Central memory CD4-positive, alpha-beta T cell (primary cell): ENCODE measurements around the gene IL3RA.

Experiments used
- DNase-seq: peaks from one replicate; pipeline ENCODE4 v3.0.0; 2022

Gene IL3RA

DNA sequence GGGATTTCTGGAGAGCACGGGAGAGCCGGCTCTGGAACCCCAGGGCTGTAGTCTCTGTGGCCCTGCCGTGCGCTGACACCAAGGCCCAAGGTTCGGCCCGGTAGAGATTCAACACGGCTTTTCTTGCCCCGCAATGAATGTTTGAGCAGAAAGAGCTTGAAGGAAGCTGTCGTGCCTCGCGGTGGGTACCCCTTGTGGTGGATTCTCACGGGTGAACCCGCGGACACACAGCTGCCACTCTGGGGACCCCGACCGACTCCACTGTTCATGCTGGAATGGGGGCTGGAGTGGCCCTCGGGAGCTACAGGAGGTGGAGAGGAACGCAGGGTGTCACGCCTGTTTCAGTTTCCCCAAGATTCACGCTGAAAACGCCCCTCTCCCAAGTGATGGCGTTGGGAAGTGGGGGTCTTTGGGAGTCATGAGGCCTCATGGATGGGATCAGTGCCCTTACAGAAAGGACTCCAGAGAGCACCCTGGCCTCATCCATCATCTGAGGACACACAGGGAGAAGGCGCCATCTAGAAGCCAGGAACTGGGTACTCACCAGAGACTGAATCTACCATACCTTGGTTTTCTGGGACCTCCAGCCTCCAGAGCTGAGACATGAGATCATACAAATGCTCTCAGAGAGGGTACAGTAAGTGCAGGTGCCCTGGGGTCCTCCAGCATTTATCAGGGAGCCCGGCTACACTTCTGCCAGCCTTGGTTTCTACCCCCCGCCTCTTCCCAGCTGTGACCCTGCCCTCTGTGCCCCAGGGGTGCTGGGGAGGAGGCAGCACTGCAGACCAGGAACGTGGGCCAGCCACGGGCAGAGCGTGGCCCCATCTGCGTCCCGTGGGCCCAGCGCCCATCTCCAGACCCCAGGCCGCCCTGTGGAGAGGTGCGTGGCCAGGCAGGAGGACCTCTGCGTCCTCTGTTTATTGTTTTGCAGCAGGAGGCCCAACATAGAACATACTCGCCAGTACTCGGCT lies 49.0 kb downstream of the IL3RA start:
- no peak for DNase-seq

DNA sequence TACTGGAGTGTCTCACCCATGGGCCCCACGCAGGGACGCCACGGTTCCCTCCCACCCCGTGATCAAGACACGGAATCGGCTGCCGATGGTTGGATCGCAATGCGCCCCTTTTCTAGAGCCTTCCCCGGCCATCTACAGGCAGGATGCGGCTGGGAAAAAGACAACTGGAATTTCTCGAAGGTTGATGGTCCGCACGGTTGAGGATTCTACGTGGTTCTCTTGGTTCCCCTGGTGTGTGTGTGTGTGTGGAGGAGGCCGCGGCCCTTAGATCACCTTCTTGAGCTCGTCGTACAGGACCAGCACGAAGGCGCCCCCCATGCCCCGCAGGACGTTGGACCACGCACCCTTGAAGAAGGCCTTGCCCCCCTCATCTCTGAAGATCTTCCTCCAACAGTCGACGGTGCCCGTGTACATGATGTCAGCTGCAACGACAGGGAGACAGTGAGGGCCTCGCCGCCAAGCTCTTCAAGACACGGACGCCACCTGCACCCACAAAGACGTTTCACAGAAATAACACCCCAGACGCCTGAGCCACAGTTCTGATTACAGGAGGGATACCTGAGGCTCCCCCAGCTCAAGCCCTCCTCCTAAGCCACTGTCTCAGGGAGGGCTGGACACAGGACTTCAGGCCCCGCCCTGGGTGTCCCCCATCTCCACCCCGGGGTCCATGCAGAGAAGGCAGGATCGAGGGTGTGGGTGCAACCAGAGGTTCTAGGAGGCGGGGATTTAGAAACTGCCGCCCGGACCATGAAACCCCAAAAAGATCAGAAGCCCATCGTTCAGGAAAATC lies 49.9 kb downstream of the IL3RA start:
- DNase-seq, result no peak

DNA sequence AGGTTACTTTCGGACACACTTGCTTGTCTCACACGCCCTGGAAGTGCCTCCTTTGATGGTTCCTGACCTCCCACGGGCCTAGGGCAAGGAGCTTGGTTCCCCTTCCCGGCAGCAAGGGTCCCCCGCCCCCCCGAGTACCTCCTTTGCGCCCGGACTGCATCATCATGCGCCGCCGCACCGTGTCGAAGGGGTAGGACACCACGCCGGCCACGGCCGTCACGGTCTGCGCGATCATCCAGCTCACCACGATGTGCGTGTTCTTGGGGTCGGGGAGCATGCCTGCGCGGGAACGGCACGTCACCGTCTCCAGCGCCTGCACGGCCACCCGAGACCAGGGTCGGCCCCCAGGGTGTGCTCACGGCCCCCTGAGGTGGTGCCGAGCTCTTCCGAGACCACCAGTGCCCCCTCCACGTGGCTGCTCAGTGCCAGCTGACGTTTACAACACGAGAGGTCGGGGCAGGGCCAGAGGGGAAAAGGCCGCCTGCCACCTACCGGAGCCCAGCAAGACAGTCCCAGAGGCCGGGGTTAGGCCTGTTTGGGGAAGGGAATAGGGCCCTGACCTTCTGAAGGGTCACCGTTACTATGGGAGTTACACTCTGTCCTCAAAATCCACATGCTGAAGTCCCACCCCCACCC lies 50.7 kb downstream of the IL3RA start:
- DNase-seq, result no peak

DNA sequence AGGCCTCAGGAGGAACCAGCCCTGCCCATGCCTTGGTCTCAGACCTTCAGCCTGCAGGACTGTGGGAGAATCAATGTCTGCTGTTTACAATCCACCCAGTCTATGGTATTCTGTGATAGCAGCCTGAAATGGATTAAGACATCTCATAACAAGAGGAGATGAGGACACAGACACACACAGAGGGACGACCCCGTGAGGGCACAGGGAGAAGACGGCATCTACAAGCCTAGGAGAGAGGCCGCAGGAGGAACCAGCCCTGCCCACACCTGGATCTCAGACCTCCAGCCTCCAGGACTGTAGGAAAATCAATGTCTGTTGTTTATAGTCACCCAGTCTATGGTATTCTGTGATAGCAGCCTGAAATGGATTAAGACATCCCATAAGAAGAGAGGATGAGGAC lies 52.1 kb downstream of the IL3RA start:
- no peak for DNase-seq

DNA sequence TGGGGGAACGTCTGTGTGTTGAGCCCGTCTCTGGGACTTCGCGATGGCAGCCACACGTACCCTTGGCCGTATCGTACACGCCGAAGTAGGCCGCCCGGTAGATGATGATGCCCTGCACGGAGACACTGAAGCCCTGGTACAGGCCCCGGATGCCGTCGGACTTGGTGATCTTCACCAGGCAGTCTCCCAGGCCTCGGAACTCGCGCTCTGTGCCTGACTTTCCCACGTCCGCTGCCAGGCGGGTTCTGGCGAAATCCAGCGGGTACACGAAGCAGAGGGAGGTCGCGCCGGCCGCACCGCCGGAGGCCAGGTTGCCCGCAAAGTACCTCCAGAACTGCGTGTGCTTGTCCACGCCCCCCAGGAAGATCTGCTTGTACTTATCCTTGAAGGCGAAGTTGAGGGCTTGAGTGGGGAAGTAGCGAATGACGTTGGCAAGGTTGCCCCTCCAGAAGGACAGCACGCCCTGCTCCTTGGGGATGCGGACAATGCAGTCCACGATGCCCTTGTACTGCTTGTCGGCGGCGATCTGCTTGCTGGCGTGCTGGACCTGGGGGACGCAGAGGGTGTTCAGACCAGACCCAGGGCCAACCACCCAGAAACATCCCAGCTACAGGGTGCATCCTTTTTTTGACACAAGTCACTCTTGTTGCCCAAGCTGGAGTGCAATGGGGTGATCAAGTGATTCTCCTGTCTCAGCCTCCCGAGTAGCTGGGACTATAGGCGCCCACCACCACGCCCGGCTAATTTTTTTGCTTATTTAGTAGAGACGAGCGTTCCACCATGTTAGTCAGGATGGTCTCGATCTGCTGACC lies 52.8 kb downstream of the IL3RA start:
- DNase-seq, result no peak

DNA sequence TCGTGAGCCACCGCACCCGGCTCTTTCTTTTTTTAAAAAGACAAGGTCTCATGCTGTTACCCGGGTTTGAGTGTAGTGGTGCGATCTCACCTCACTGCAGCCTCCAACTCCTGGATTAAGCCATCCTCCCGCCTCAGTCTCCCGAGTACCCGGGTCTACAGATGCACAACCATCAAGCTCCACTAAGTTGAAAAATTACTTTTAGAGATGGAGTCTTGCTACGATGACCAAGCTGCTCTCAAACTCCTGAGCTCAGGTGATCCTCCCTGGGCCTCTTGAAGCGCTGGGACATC lies 53.4 kb downstream of the IL3RA start:
- DNase-seq, result no peak

DNA sequence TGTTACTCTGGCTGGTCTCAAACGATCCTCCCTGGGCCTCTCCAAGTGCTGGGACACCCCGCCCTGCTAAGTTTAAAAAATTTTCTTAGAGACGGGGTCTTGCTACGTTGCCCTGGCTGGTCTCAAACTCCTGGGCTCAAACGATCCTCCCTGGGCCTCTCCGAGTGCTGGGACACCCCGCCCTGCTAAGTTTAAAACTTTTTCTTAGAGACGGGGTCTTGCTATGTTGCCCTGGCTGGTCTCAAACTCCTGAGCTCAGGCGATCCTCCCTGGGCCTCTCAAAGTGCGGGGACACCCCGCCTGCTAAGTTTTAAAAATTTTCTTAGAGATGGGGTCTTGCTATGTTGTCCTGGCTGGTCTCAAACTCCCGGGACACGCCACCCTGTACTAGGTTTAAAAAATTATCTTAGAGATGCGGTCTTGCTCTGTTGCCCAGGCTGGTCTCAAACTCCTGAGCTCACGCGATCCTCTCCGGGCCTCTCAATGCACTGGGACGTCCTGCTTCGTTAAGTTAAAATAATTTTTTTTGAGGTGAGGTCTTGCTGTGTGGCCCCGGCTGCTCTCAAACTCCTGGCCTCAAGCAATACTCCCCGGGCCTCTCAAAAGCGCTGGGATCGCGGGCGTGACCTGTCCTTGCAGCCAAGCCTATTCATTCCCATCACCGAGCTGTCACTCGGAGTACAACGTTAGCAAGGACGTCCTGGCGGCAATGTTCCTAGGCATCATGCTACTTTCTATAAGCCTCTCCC lies 54.2 kb downstream of the IL3RA start:
- DNase-seq, result no peak

DNA sequence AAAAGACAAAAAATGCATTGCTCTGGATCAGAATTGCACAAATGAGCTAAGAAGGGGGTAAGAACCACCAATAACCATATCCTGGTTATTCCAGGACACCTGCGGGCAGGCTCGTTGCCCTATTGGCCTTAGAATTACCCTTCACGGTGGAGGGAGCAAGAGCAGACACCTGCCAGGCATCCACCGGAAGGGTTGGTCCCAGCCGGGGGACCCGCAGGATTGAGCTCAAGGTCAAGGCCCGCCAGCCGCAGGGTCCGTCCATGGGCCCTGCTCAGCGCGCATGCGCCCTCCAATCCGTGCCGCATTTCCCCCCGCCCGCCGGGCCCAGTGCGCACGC lies 54.8 kb downstream of the IL3RA start:
- DNase-seq, result no peak

DNA sequence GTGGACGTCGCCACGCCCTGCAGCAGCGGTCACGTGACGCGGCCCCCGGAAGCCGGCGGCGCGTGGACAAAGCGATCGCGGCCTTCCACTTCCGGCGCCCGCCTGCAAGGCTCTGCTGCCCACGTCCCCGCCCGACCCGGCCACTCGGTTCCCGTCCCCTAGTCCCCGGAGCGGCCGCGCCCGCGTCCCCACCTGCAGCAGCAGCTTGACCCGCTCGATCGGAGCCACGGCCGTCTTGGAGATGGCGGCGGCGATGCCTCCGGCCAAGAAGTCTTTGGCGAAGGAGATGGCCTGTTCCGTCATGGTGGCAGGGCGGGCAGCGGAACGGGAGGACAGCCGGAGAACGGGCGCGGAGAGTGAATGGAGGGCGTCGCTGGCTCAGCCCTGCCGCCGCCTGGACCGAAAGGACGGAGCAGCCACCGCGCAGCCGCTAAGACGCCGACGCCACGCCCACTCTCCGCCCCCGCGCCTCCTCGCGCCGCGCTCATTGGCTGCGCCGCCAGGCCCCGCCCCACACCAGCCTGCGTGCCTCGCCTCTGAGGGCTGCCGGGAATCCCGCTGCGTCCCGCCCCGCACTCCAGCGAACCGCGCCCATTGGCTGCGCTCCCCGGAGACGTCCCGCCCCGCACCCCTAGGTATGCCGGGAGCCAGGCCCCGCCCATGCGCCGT lies 55.3 kb downstream of the IL3RA start, which contains the start of gene SLC25A6:
Gene SLC25A6, minus strand, starts transcription at position 407 of the 669 bp plus-strand sequence. Its CDS starts 104 bp downstream, at position 303.
- peak; percentile 99 for DNase-seq

DNA sequence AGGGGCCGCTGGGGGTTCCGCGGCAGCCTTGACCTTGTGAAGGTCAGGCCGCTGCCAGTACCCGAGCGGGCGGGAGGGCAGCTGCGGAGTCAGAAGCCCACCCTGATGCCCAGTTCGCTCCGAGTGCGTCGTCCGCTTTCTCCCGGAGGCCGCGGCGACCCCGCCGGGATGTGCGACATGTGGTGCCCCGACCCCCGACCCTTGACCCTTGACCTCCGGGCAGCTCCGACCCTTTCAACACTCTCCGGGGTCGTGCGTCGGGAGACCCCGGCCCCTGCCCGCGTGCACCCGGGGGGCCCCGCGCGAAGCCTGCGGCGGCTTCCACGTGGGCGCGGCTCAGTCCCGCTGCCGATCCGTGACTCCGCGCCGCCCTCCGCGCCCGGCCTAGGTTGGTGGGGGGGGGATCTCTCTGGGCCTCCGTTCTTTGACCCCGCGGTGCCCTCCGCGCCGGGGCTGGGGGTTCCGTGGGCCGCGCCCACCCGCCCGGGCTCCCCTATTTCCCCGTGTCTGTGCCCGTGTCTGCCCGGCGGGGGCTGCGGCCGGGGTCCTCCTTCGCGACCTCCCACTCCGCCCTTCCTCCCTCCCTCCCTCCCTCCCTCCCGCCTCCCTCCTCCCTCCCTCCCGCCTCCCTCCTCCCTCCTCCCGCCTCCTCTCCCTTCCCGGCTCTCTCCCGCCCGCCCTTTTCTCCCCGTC lies 55.9 kb downstream of the IL3RA start:
- DNase-seq, result no peak

DNA sequence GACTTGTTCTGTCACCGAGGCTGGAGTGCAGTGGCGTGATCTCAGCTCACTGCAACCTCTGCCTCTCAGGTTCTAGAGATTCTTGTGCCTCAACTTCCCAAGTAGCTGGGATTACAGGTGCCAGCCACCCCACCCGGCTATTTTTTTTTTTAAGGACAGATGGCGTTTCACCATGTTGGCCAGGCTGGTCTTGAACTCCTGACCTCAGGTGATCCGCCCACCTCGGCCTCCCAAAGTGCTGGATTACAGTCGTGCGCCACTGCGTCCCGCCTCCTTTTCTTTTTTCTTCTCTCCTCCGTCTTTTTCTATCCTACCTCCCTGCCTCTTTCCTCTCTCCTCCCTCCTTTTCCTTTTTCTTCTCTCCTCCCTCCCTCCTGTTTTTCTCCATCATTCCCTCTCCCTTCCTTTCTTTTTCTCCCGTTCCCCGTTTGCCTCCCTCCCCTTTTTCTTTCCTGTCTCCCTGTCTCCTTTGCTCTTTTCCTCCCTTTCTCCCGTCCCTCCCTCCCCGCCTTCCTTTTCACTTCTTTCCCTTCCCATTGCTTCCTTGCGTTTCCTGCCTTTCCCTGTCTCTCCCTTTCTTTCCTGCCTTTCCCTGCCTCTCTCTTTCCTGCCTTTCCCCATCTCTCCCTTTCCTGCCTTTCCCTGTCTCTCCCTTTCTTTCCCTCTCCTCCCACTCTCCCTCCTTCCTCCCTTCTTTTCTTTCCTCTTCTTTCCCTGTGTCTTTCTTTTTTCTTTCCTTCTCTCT lies 57.5 kb downstream of the IL3RA start:
- DNase-seq, result no peak

DNA sequence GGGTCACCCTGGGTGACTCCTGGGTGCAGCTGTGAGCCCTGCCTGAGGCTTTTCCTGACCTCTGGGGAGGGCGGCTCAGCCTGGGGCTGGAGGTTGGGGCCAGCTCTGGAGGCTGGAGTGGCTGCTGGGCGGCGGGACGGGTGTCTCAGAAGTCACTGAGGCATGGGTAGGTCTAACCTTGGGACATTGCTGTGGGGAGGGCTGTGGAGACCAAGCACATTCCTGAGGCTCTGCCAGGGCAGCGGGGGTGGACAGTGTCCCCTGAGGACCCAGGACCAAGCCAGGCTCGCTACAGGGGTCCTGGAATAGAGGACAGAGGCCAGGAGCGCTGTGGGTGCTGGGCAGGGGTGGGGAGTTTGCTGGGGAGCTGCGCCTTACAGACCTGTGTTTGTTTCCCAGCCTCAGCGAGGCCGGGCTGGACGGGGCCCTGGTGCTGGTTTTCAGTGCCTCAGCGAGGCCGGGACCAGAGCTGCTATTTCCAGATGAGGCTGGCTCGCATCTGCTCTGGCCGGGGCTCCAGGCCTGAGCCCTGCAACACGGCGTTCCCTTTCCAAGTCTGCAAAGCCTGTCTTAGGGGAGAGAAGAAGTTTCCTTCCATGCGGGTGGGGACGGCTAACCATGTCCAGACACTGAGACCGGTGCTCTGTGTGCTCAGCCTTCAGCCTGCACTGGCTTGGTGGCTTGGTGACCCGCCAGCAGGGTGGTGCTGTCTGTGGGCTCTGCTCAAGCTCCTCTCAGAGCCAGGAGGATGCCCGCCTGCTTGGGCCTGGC lies 58.3 kb downstream of the IL3RA start:
- DNase-seq, result no peak

DNA sequence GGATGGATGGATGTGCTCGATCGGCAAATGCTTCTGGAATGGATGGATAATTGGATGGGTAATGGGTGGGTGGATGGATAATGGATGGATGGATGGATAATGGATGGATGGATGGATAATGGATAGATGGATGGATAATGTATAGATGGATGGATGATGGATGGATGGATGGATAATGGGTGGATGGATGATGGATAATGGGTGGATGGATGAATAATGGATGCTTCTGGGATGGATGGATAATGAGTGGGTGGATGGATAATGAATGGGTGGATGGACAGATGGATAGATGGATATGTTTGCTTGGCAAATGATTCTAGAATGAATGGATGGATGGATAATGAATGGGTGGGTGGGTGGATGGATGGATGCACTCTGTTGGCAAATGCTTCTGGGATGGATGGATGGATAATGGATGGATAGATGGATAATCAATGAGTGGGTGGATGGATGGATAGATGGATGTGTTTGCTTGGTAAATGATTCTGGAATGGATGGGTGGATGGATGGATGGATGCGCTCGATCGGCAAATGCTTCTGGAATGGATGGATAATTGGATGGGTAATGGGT lies 59.1 kb downstream of the IL3RA start:
- no peak for DNase-seq

DNA sequence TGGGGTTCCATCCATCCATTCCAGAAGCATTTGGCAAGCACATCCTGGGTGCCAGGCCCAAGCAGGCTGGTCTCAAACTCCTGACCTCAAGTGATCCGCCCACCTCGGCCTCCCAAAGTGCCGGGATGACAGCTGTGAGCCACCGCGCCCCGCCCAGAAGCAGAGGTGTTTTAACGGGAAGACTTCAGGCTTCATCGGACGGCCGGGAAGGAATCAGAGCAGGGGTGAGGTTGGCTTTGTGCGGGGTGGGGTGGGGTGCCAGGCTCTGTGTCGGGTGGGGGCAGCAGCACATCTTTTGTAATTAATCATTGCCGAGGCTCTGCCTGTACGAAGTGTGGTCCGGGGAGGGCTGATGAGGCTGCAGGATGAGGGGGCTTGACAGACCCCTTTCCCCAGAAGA lies 60.4 kb downstream of the IL3RA start:
- no peak for DNase-seq

DNA sequence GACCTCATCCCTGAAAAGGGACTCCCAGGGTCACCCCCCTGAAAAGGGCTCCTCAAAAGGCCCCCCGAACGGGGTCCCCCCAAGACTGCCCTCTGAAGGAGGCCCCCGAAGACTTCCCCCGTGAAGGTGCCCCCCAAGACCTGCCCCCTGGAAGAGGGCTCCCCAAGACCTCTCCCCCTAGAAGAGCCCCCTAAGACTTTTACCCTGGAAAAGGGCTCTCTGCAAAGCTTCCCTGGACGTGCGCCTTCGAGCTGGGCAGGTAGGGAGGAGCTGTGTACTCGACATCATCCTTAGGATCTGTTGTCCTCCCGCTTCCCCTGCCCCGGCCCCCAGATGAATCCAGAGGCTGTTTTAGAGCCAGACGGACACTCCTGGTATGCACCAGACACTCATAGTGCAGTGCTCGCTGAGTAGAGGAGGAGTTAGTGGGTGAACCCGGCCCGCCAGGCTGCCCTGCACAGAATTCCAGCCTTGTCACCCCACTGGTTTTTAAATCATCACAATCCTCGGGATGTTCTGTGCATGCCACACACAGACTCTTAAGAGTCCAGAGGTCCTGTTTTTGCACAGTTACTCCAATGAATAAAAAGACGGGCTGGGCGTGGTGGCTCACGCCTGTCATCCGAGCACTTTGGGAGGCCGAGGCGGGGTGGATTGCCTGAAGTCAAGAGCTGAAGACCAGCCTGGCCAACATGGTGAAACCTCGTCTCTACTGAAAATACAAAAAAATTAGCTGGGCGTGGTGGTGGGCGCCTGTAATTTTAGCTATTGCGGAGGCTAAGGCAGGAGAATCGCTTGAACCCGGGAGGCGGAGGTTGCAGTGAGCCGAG lies 61.1 kb downstream of the IL3RA start:
- DNase-seq, result no peak

DNA sequence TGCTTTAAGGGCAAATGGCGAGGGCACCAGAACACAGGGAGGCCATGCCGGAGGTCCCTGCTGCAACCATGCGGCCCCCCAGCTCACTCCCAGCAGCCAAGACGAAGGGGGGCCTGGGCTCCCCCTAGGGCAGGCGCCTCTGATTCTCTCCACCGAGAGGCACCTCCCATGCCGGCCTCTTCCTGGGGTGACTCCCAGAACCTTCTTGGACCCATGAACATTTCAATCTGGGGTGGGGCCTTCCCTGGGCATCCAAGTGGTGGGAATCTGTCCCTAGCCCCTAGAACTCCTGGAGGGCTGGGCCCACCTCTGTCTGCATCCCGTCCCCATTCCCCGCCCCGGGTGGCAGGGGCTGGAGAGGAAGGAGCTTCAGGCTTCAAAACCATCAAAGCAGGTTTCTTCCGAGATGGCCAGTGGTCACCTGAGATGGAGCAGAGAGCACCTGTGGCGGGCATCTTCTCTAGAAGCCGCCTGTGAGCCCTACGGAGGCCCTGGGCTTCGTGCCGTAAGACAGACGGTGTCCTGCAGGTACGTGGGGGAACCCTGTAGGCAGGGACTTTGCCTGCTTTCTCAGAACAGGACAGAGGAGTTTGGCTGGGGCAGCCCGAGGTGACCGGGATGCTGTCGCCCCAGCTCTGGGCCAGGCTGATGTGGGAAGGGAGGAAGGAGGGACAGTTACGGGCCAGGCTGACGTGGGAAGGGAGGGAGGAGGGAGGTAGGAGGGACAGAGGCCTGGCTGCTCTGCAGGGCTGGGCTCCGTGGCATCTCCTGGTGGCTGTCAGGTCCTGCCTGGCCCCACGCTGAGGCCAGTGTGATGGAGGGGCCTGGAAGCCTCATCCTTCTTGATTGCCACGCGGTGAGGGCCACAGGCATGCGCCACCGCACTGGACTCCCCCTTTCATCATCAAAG lies 62.1 kb downstream of the IL3RA start:
- DNase-seq, result no peak

DNA sequence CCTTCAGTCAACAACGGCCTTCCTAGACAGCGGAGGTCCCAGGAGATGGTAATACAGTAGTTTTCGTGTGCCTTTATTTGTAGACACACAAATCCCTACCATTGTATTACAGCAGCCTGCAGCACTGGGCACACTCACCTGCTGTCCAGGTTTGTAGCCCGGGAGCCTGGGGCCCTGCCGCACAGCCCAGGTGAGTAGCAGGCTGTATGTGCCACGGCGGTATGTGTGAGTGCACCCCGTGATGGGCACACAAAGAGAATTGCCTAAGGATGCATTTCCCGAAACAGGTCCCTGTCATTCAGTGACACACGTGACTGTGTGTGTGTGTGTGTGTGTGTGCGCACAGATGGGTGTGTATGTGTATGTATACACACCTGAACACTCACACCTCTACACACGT lies 63.5 kb downstream of the IL3RA start:
- DNase-seq, result no peak
